Body of pancreas (tissue), 4 donors: ENCODE results near the gene HOXC12. TPM values are rescaled to one million over a fixed set of nuclear protein-coding genes. Genes with fewer than 3 reads are reported as not detected.

ENCODE experiments used
- ATAC-seq: fragments of 150-250 bp; one replicate; pipeline ENCODE4 v1.9.1; 2016
- DNase-seq, 4 donors: peaks; one replicate each; pipeline ENCODE4 v3.0.0-alpha.2; 2019
- H3K27ac ChIP-seq, 4 donors: fragments of 200-600 bp; sonication (generic); 1 replicate in 3 of 4; 2 replicates in 1 of 4; pipeline versions ENCODE4 v1.5.1 to v1.6.1; 2016 to 2019; ENCODE audit warnings: mild to moderate bottlenecking in 1 of 4, mixed read lengths in 1 of 4, moderate library complexity in 1 of 4
- H3K27me3 ChIP-seq, 2 donors: fragments of 200-600 bp; sonication (generic); one replicate each; pipeline ENCODE4 v1.6.0; 2016; ENCODE audit warnings: mild to moderate bottlenecking in 1 of 2
- H3K36me3 ChIP-seq, 2 donors: fragments of 200-600 bp; sonication (generic); replicated peaks in 1 of 2; 2 replicates each; pipeline ENCODE4 v1.5.1; 2016; ENCODE audit warnings: low read depth in 2 of 2; ENCODE audit not compliant: insufficient read depth in 1 of 2
- H3K4me1 ChIP-seq: fragments of 200-600 bp; sonication (generic); one replicate; pipeline ENCODE4 v1.6.0; 2016
- H3K4me3 ChIP-seq, 2 donors: fragments of 200-600 bp; sonication (generic); 1 replicate in 1 of 2; 2 replicates in 1 of 2; pipeline ENCODE4 v1.5.1; 2016 to 2019
- H3K9me3 ChIP-seq, 3 donors: fragments of 200-600 bp; sonication (generic); 1 replicate in 2 of 3; 2 replicates in 1 of 3; pipeline ENCODE4 v1.5.1; 2016
- CTCF ChIP-seq, 7 experiments: fragments of 450-650 bp in 4 of 7; fragments of 200-600 bp in 3 of 7; sonication (generic) in 3 of 7; IDR thresholded peaks; one replicate each; pipeline ENCODE4 v1.5.1; 2016 to 2019; ENCODE audit warnings: antibody characterized with exemption in 7 of 7
- POLR2A ChIP-seq, 3 donors: fragments of 450-650 bp; IDR thresholded peaks; one replicate each; pipeline ENCODE4 v1.6.1; 2016; ENCODE audit warnings: antibody characterized with exemption in 3 of 3, mild to moderate bottlenecking in 2 of 3
- WGBS, 2 donors: methylation state at CpG; one replicate each; pipeline ENCODE4 v1.1.5; 2017; 5-methylcytosine and 5-hydroxymethylcytosine counted together
- intact Hi-C: fragments of 100-400 bp; cut with DNase I; formaldehyde crosslinking; loops from one replicate; pipeline ENCODE4 v1.15.1; 2023
- total RNA-seq, 2 donors: library from RNA; depleted of rRNA; stranded (reverse); fragments of >200 nt; gene quantifications; one replicate each; pipeline ENCODE4 v1.1.0, GENCODE V29; 2016

The HOXC12 gene
- total RNA-seq, 2 donors from 2014 or later: not detected

- ATAC-seq: no peak
- peaks cover 27% of the 10 kb centered on the region for H3K4me1 ChIP-seq
- DNase-seq: no peak
- no peak for TF ChIP-seq CTCF (IDR thresholded peaks at IDR 0.05)
- no peak for TF ChIP-seq POLR2A (IDR thresholded peaks at IDR 0.05)
- intact Hi-C loops: no loop called here
- H3K27me3 ChIP-seq: peaks cover 0 to 87% of the 10 kb centered on the region in 2 donors
- no peaks in the 10 kb centered on the region for H3K36me3 ChIP-seq
- H3K4me3 ChIP-seq: no peak overlapping the region
- H3K27ac ChIP-seq: no peak overlapping the region
- 0 to 6% methylated on average over 1 to 21 of the region's 21 CpGs for WGBS, 2 donors
- H3K9me3 ChIP-seq: no peaks in the 10 kb centered on the region
These were observed 30.9 kb downstream of the HOXC12 start for GRCh38 chr12:53985692-53985993.

DNA sequence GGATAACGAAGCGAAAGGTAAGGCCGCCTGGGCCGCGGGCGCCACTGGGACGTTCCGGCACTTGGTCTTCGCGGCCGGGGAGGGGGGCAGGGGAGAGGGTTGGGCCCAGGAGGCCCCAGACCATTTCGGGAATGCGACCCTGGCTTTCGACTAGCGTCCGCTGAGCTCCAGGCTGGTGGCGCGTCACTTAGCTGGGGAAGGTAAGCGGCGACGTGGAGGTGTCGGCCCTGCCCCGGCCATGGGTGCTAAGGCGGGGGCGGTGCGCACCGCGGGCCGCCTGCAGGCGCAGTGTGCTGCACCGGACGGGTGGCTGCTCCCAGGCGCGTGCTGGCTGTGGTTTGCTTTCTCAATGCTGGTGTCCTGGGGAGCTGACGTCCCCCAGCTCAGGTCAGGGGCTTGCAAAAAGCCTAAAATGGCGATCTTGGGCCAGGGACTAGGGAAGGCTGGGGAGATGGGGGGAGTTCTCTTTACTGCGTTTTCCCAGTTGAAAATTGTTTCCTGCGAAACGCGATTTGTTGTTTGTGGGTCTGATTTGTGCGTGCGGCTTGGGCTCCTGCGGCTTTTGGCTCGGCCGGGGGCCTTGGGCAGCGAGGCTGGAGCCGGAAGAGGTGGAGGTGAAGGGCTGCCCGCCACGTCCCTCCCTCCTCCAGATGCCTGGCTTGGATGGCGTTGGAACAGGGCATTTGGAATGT lies 31.4 kb downstream of the HOXC12 start:
- H3K4me3 ChIP-seq: no peak overlapping the region
- WGBS, 2 donors: 4 to 5% methylated on average over 16 to 40 of the region's 50 CpGs
- intact Hi-C loops: no loop called here
- TF ChIP-seq POLR2A (IDR thresholded peaks at IDR 0.05): no peak
- no peak for TF ChIP-seq CTCF (IDR thresholded peaks at IDR 0.05)
- ATAC-seq (peak; percentile 46), DNase-seq (peak in 1 of 4 donors; percentile 25)
- H3K27me3 ChIP-seq: peaks cover 0 to 92% of the 10 kb centered on the region in 2 donors
- no peak overlapping the region for H3K27ac ChIP-seq
- no peaks in the 10 kb centered on the region for H3K36me3 ChIP-seq
- no peaks in the 10 kb centered on the region for H3K9me3 ChIP-seq
- H3K4me1 ChIP-seq: peaks cover 27% of the 10 kb centered on the region

DNA sequence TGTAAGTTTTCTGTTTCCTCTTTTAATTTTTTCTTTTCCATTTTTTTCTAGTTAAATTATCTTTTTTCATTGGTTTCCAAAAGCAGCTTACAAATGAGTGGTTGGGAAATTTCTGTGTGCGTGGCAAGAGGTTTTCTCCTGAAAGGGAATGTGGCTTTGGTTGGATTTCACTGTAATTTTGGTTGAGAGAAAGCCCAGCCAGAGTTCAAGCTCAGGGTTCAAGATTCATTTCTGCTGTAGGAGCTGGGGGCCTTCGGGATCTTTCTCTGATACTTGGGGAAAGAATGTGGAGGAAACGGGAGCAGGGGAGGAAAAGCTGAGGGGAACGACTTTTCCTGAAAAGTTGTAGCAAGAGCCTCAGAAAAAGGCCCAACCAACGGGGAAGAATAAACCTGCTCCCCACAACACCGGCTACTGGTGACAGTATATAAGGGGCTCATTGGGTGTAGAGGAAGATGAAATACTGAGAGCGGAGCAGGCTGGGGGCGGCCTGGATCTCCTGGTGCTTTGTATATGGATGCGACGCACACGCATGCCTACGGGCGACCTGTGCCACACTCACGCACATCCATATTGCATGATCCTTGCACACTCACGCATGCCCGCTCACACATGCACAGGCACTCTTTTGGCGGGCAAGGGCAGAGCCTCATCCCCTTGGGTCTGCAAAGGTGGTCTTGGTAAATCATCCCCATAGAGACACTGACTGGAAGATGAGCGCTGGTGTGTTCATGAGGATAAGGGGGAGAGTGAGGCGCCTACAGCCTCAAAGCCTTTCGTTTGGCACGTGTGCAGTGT lies 32.2 kb downstream of the HOXC12 start:
- TF ChIP-seq POLR2A (IDR thresholded peaks at IDR 0.05) (no peak), CTCF (IDR thresholded peaks at IDR 0.05) (no peak)
- intact Hi-C loops: no loop called here
- Histone ChIP-seq H3K36me3 (no peaks in the 10 kb centered on the region), H3K27me3 (peaks cover 0 to 89% of the 10 kb centered on the region in 2 donors), H3K9me3 (no peaks in the 10 kb centered on the region), H3K4me3 (no peak overlapping the region), H3K27ac (no peak overlapping the region), H3K4me1 (peaks cover 27% of the 10 kb centered on the region)
- DNase-seq (no peak), ATAC-seq (no peak)
- WGBS, 2 donors: 16 to 19% methylated on average over 18 to 21 of the region's 21 CpGs

DNA sequence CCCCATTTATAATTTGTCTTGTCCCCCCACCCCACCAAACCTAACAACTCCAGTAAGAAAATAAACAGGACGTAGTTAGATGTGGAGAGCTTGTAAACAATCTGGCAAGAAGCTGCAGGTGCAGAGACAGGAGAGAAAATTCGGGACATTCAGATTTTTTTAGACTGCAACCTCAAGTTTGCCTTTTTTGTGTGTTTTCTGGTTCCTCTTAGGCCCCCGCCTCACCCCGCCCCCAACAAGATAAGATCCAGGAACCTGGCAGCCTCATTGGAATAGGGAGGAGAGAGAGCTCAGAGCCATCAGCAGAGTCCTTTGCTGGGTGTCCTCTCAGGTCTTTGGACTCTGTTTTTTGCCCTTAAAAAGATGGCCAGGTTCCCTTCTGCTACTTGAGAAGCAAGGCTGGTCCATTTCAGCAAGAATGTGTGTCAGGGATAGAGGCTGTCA lies 33.1 kb downstream of the HOXC12 start:
- intact Hi-C loops: no loop called here
- WGBS, 2 donors: 7 to 11% methylated on average over 4 of the region's 4 CpGs
- no peak for ATAC-seq
- Histone ChIP-seq H3K27ac (no peak overlapping the region), H3K4me1 (peaks cover 27% of the 10 kb centered on the region), H3K9me3 (no peaks in the 10 kb centered on the region), H3K36me3 (no peaks in the 10 kb centered on the region), H3K4me3 (no peak overlapping the region), H3K27me3 (peaks cover 0 to 80% of the 10 kb centered on the region in 2 donors)
- no peak for TF ChIP-seq CTCF (IDR thresholded peaks at IDR 0.05)
- TF ChIP-seq POLR2A (IDR thresholded peaks at IDR 0.05): no peak
- no peak for DNase-seq
